Endodermal cell (in vitro differentiated cells): ENCODE data around the gene NTSR1. TPM values are rescaled to one million over a fixed set of nuclear protein-coding genes. Genes with fewer than 3 reads are reported as not detected.

ENCODE experiments used
- DNase-seq: peaks from one replicate; pipeline ENCODE4 v3.0.0-alpha.2; 2017
- H3K27ac ChIP-seq: 2 replicates; pipeline ENCODE4 v1.5.1; 2013; ENCODE audit warnings: mild to moderate bottlenecking, low read depth, low read length, moderate library complexity
- H3K27me3 ChIP-seq: 2 replicates; pipeline ENCODE4 v1.6.1; 2013; ENCODE audit warnings: mild to moderate bottlenecking, low read length, moderate library complexity; ENCODE audit not compliant: insufficient read depth, control insufficient read depth, poor library complexity, severe bottlenecking
- H3K36me3 ChIP-seq: 2 replicates; pipeline ENCODE4 v1.7.0; 2013; ENCODE audit warnings: mild to moderate bottlenecking, low read length, moderate library complexity; ENCODE audit not compliant: control insufficient read depth, insufficient read depth
- H3K4me1 ChIP-seq: one replicate; pipeline ENCODE4 v1.7.0; 2013; ENCODE audit warnings: low read length; ENCODE audit not compliant: control insufficient read depth, insufficient read depth
- H3K4me3 ChIP-seq: 2 replicates; pipeline ENCODE4 v1.5.1; 2013; ENCODE audit warnings: mild to moderate bottlenecking, low read length, moderate library complexity
- H3K9ac ChIP-seq: 2 replicates; pipeline ENCODE4 v1.6.1; 2013; ENCODE audit warnings: mild to moderate bottlenecking, low read length, moderate library complexity; ENCODE audit not compliant: poor library complexity, severe bottlenecking; ENCODE audit errors: extremely low read depth
- H3K9me3 ChIP-seq: 2 replicates; pipeline ENCODE4 v1.6.1; 2013; ENCODE audit warnings: mild to moderate bottlenecking, low read length, moderate library complexity; ENCODE audit not compliant: control insufficient read depth
- H3K27ac Mint-ChIP-seq: 2 replicates; pipeline ENCODE4 v1.8.0; 2020; ENCODE audit warnings: mixed read lengths
- H3K27me3 Mint-ChIP-seq: 2 replicates; pipeline ENCODE4 v1.8.0; 2021; ENCODE audit warnings: mild to moderate bottlenecking, mixed read lengths; ENCODE audit not compliant: insufficient read depth
- H3K36me3 Mint-ChIP-seq: 2 replicates; pipeline ENCODE4 v1.8.0; 2020; ENCODE audit warnings: low read depth, mixed read lengths
- H3K4me1 Mint-ChIP-seq: 2 replicates; pipeline ENCODE4 v1.8.0; 2020; ENCODE audit warnings: mixed read lengths
- H3K4me3 Mint-ChIP-seq: 2 replicates; pipeline ENCODE4 v1.8.0; 2020; ENCODE audit warnings: mild to moderate bottlenecking, moderate library complexity, mixed read lengths
- H3K9me3 Mint-ChIP-seq: 2 replicates; pipeline ENCODE4 v1.8.0; 2020; ENCODE audit warnings: mild to moderate bottlenecking, mixed read lengths
- WGBS, 2 experiments: methylation state at CpG; one replicate each; pipeline versions ENCODE4 v1.1.5 to v1.1.7; 2013; ENCODE audit warnings: missing lambda C conversion rate in 2 of 2, mixed read lengths in 1 of 2; ENCODE audit not compliant: insufficient coverage in 1 of 2, insufficient read length in 1 of 2; 5-methylcytosine and 5-hydroxymethylcytosine counted together
- total RNA-seq, 2 donors: library from RNA; stranded (reverse); fragmentation: NEBNext Ultra II Directional in 1 of 2; extraction: Animal tissue kit (Norgen Biotek cat#: 25700) in 1 of 2; gene quantifications; 2 replicates in 1 of 2; 3 replicates in 1 of 2; pipeline ENCODE4 v1.2.1, GENCODE V29; 2021
- TF ChIP-seq, protein P1 (sequence below): fragments of 200-600 bp; sonication (generic); conservative IDR thresholded peaks from 2 replicates; pipeline ENCODE4 v1.5.0; 2021; ENCODE audit warnings: antibody characterized with exemption, mild to moderate bottlenecking

NTSR1 gene
- total RNA-seq, 2 donors from 2014 or later: 0.11 to 0.62 TPM

DNA sequence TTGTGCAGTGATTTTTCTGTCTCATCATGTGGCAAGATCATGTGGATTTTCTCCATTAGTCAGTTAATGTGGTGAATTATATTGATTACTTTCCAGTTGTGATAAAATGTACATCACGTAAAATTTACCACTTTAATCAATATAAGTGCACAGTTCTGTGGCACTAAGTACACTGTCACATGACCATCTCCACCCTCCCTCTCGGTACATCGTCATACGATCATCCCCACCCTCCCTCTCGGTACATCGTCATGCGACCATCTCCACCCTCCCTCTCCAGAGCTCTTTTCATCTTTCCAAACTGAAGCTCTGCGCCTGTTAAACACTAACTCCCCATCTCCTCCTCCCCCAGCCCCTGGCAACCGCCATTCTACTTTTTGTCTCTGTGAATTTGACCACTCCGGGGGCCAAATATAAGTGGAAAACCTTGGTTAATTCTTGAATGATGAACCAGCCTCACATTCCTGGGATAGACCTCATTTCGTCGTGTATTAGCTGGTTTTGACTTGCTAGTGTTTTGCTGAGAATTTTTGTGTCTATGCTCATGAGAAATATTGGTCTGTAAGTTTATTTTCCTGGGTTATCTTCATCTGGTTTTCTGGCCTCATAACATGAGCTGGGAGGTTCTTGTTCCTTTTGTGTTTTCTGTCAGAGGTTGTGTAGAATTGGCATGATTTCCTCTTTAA, 10.8 kb downstream of the NTSR1 start:
- peaks cover 24% of the 10 kb centered on the region for H3K9me3 ChIP-seq
- no peaks in the 10 kb centered on the region for H3K36me3 ChIP-seq
- Mint-ChIP-seq H3K9me3 (peaks cover 23% of the 10 kb centered on the region), H3K27me3 (peaks cover 12% of the 10 kb centered on the region), H3K36me3 (no peaks in the 10 kb centered on the region), H3K27ac (no peak overlapping the region), H3K4me3 (no peak overlapping the region), H3K4me1 (no peaks in the 10 kb centered on the region)
- no peak overlapping the region for H3K27ac ChIP-seq
- H3K27me3 ChIP-seq: peaks cover 8% of the 10 kb centered on the region
- no peak overlapping the region for H3K9ac ChIP-seq
- H3K4me1 ChIP-seq: no peaks in the 10 kb centered on the region
- TF ChIP-seq, protein P1, sequence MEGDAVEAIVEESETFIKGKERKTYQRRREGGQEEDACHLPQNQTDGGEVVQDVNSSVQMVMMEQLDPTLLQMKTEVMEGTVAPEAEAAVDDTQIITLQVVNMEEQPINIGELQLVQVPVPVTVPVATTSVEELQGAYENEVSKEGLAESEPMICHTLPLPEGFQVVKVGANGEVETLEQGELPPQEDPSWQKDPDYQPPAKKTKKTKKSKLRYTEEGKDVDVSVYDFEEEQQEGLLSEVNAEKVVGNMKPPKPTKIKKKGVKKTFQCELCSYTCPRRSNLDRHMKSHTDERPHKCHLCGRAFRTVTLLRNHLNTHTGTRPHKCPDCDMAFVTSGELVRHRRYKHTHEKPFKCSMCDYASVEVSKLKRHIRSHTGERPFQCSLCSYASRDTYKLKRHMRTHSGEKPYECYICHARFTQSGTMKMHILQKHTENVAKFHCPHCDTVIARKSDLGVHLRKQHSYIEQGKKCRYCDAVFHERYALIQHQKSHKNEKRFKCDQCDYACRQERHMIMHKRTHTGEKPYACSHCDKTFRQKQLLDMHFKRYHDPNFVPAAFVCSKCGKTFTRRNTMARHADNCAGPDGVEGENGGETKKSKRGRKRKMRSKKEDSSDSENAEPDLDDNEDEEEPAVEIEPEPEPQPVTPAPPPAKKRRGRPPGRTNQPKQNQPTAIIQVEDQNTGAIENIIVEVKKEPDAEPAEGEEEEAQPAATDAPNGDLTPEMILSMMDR: no peak
- no peak for DNase-seq
- 72 to 80% methylated on average over 5 to 12 of the region's 12 CpGs for WGBS, 2 experiments
- H3K4me3 ChIP-seq: no peak overlapping the region

DNA sequence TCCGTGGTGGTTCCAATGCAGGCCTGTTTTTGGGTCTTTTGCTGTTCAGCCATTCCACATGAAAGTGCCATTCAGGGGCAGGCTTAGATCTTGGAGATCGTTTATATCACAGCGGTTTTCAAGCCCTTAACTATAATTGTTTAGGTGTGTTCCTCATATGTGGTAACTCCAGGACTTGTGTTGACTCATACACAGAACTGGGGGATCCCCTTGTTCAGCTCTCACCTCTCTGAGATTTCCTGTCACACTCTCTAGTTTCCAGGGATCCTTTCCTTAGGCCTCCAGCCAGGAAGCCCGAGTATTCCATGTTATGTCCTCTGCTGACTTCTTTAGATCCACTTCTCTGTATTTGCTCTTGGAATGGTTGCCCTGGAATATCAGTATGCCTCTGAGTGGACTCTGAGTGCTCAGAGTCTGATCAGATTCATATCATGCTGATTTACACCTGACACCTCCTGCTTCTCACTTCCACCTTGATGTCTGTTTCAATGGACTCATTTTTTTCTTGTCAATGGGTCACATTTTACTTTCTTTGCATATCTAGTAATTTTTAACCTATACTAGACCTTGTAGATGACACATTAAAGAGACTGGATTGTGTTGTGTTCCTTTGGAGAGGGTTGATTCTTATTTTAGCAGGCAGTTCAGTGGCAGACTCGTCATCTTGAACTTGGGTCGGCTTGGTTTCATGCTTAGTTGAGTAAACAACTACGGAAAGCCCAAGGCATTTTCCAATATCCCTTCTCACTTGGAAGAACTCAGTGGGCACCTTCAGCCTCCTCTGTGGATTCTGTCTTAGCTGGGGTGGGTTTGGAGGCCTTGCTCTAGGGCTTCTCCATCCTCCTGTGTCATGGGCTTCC, 13.1 kb downstream of the NTSR1 start:
- H3K4me3 ChIP-seq: no peak overlapping the region
- H3K27me3 ChIP-seq: no peaks in the 10 kb centered on the region
- DNase-seq: no peak
- no peak overlapping the region for H3K27ac ChIP-seq
- Mint-ChIP-seq H3K36me3 (no peaks in the 10 kb centered on the region), H3K27me3 (peaks cover 8% of the 10 kb centered on the region), H3K27ac (no peak overlapping the region), H3K4me1 (no peaks in the 10 kb centered on the region), H3K9me3 (peaks cover 23% of the 10 kb centered on the region), H3K4me3 (no peak overlapping the region)
- TF ChIP-seq, protein P1: no peak
- no peak overlapping the region for H3K9ac ChIP-seq
- WGBS, 2 experiments: 91 to 94% methylated on average over 6 to 7 of the region's 7 CpGs
- no peaks in the 10 kb centered on the region for H3K4me1 ChIP-seq
- peaks cover 24% of the 10 kb centered on the region for H3K9me3 ChIP-seq
- H3K36me3 ChIP-seq: no peaks in the 10 kb centered on the region

DNA sequence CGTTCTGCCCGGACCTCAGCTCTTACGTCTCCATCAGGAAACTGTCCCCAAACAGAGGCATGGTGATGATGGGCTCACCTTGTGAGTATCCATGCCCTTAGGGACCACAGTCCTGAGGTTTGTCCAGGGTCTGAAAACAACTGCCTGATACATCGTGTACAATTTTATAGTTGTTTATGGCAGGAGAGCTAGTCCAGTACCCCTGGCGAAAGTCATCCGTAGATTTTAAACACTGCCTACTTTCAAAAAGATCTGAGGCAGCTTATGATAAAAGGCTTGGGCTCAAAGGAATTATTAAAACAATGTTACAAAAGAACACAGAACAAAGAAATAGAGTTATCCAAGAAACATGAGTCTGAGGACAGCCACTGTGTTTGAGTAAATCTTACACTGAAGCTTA, 14.0 kb downstream of the NTSR1 start:
- Mint-ChIP-seq H3K4me3 (no peak overlapping the region), H3K36me3 (no peaks in the 10 kb centered on the region), H3K4me1 (no peaks in the 10 kb centered on the region), H3K27me3 (peaks cover 8% of the 10 kb centered on the region), H3K9me3 (peaks cover 23% of the 10 kb centered on the region), H3K27ac (no peak overlapping the region)
- H3K27me3 ChIP-seq: no peaks in the 10 kb centered on the region
- H3K4me1 ChIP-seq: no peaks in the 10 kb centered on the region
- H3K36me3 ChIP-seq: no peaks in the 10 kb centered on the region
- H3K9ac ChIP-seq: no peak overlapping the region
- TF ChIP-seq, protein P1: no peak
- H3K4me3 ChIP-seq: no peak overlapping the region
- 92 to 94% methylated on average over 5 to 6 of the region's 6 CpGs for WGBS, 2 experiments
- no peak overlapping the region for H3K27ac ChIP-seq
- no peak for DNase-seq
- peaks cover 24% of the 10 kb centered on the region for H3K9me3 ChIP-seq
